DMS153 treated with DMSO at 0.1 percent for 48 hours (cell line): ENCODE results near the gene PPP2R2C.

Experiments
- DNase-seq: peaks from one replicate; lab custom pipeline; 2025; ENCODE audit not compliant: unreplicated experiment; lab: John Stamatoyannopoulos, UW

PPP2R2C gene

GRCh38 chr4:6383929-6384328, 88.5 kb downstream of the PPP2R2C start:
- no peak for DNase-seq

- DNase-seq: no peak
These were observed 89.4 kb downstream of the PPP2R2C start for GRCh38 chr4:6383009-6383404.

- no peak for DNase-seq
These were observed 90.8 kb downstream of the PPP2R2C start for GRCh38 chr4:6381571-6382123.

GRCh38 chr4:6380746-6381410, 91.5 kb downstream of the PPP2R2C start:
- DNase-seq: no peak

GRCh38 chr4:6379767-6380745, 92.4 kb downstream of the PPP2R2C start:
- no peak for DNase-seq

- no peak for DNase-seq
These were observed 93.6 kb downstream of the PPP2R2C start for GRCh38 chr4:6378493-6379445.

GRCh38 chr4:6377626-6378492, 94.6 kb downstream of the PPP2R2C start:
- no peak for DNase-seq

- no peak for DNase-seq
These were observed 96.7 kb downstream of the PPP2R2C start for GRCh38 chr4:6375620-6376295.

GRCh38 chr4:6374575-6374974, 97.8 kb downstream of the PPP2R2C start:
- DNase-seq: no peak

GRCh38 chr4:6373541-6374410, 98.6 kb downstream of the PPP2R2C start:
- no peak for DNase-seq

- DNase-seq: no peak
These were observed 99.5 kb downstream of the PPP2R2C start for GRCh38 chr4:6372649-6373525.

- DNase-seq: no peak
These were observed 100.6 kb downstream of the PPP2R2C start for GRCh38 chr4:6371812-6372211.

- DNase-seq: no peak
These were observed 101.1 kb downstream of the PPP2R2C start for GRCh38 chr4:6371271-6371670.

GRCh38 chr4:6369924-6370645, 102.3 kb downstream of the PPP2R2C start:
- no peak for DNase-seq

- DNase-seq: no peak
These were observed 102.9 kb downstream of the PPP2R2C start for GRCh38 chr4:6369511-6369910.

- DNase-seq: no peak
These were observed 103.4 kb downstream of the PPP2R2C start for GRCh38 chr4:6369035-6369434.

- no peak for DNase-seq
These were observed 103.8 kb downstream of the PPP2R2C start for GRCh38 chr4:6368601-6369000.
